A673 (cell line): ENCODE results near the gene USP22. TPM values are rescaled to one million over a fixed set of nuclear protein-coding genes. Genes with fewer than 3 reads are reported as not detected.

Source experiments
- BruUV-seq: library from RNA; stranded (reverse); fragments of 400-500 nt; replicated peaks from 2 replicates; lab custom pipeline; 2021; lab: Mats Ljungman, UMichigan
- CTCF ChIA-PET: fragments of 300-600 bp; sonication (Branson Sonifier 250); formaldehyde crosslinking; loops from one replicate; lab custom pipeline; 2022; ENCODE audit warnings: antibody characterized with exemption; lab: Charles Lee
- POLR2A ChIA-PET: fragments of 300-600 bp; sonication (Branson Sonifier 250); formaldehyde crosslinking; loops from one replicate; lab custom pipeline; 2022; ENCODE audit warnings: antibody characterized with exemption; ENCODE audit not compliant: low non-redundant PET; lab: Charles Lee
- DNase-seq: peaks from one replicate; pipeline ENCODE4 v3.0.0-alpha.2; 2015; ENCODE audit warnings: low spot score
- H3K27ac ChIP-seq: fragments of 200-600 bp; sonication (generic); 2 replicates; pipeline ENCODE4 v1.5.1; 2016; ENCODE audit warnings: mixed run types, low read depth, mild to moderate bottlenecking, mixed read lengths, antibody characterized with exemption, low read length; ENCODE audit not compliant: poor library complexity, severe bottlenecking
- H3K27me3 ChIP-seq: fragments of 200-600 bp; sonication (generic); replicated peaks from 2 replicates; pipeline ENCODE4 v1.6.1; 2017; ENCODE audit warnings: mixed run types, low read depth, mild to moderate bottlenecking, mixed read lengths, antibody characterized with exemption, low read length; ENCODE audit not compliant: insufficient read depth, poor library complexity
- H3K36me3 ChIP-seq: fragments of 200-600 bp; sonication (generic); 2 replicates; pipeline ENCODE4 v1.6.1; 2016; ENCODE audit warnings: mixed run types, mild to moderate bottlenecking, mixed read lengths, antibody characterized with exemption, low read length; ENCODE audit not compliant: insufficient read depth, poor library complexity, severe bottlenecking
- H3K4me1 ChIP-seq: fragments of 200-600 bp; sonication (generic); 2 replicates; pipeline ENCODE4 v1.6.1; 2017; ENCODE audit warnings: mixed run types, mild to moderate bottlenecking, mixed read lengths, antibody characterized with exemption, low read length; ENCODE audit not compliant: insufficient read depth, poor library complexity, severe bottlenecking
- H3K4me3 ChIP-seq: fragments of 200-600 bp; sonication (generic); 2 replicates; pipeline ENCODE4 v1.5.1; 2016; ENCODE audit warnings: low read depth, mixed run types, mild to moderate bottlenecking, mixed read lengths, low read length; ENCODE audit not compliant: poor library complexity, severe bottlenecking
- H3K9me3 ChIP-seq: fragments of 200-600 bp; sonication (generic); 2 replicates; pipeline ENCODE4 v1.6.1; 2016; ENCODE audit warnings: mixed run types, low read depth, mild to moderate bottlenecking, mixed read lengths, antibody characterized with exemption, low read length; ENCODE audit not compliant: poor library complexity, severe bottlenecking
- CTCF ChIP-seq: fragments of 300-800, 200-600 bp; sonication (generic); conservative IDR thresholded peaks from 2 replicates; pipeline ENCODE4 v1.5.1; 2017; ENCODE audit warnings: low read depth, mild to moderate bottlenecking, antibody characterized with exemption, low read length, moderate library complexity, mixed read lengths
- EZH2 ChIP-seq: fragments of 200-600 bp; sonication (generic); IDR thresholded peaks from 2 replicates; pipeline ENCODE4 v1.6.1; 2017; ENCODE audit warnings: borderline replicate concordance, low read depth, mild to moderate bottlenecking, mixed read lengths, antibody characterized with exemption, low read length; ENCODE audit not compliant: poor library complexity, severe bottlenecking
- intact Hi-C: fragments of 100-400 bp; cut with micrococcal nuclease; formaldehyde crosslinking; loops from one replicate; pipeline ENCODE4 v1.10.0; 2022; ENCODE audit not compliant: unreplicated experiment
- total RNA-seq: library from RNA; stranded (reverse); gene quantifications from 2 replicates; pipeline ENCODE4 v1.2.3, GENCODE V29; 2021

The USP22 gene
- total RNA-seq, 1 experiment from 2014 or later = 288 TPM

GRCh38 chr17:20983359-20983637 is 59.5 kb downstream of the USP22 start:
- Histone ChIP-seq H3K27me3 (peaks cover 8% of the 10 kb centered on the region), H3K36me3 (no peaks in the 10 kb centered on the region), H3K27ac (no peak overlapping the region), H3K9me3 (no peaks in the 10 kb centered on the region), H3K4me3 (no peak overlapping the region), H3K4me1 (no peaks in the 10 kb centered on the region)
- CTCF ChIA-PET = no interaction called here
- no TSS peak for BruUV-seq
- intact Hi-C loops = no loop called here
- no peak for DNase-seq
- TF ChIP-seq CTCF (no peak), EZH2 (no peak)
- POLR2A ChIA-PET = no interaction called here

GRCh38 chr17:20982589-20983358 is 60.0 kb downstream of the USP22 start:
- no peak for DNase-seq
- peaks cover 8% of the 10 kb centered on the region for H3K27me3 ChIP-seq
- no peak overlapping the region for H3K4me3 ChIP-seq
- TF ChIP-seq CTCF (no peak), EZH2 (no peak)
- H3K4me1 ChIP-seq = no peaks in the 10 kb centered on the region
- no peaks in the 10 kb centered on the region for H3K9me3 ChIP-seq
- ChIA-PET POLR2A (no interaction called here), CTCF (no interaction called here)
- H3K36me3 ChIP-seq = no peaks in the 10 kb centered on the region
- H3K27ac ChIP-seq = no peak overlapping the region
- intact Hi-C loops = no loop called here
- no TSS peak for BruUV-seq

GRCh38 chr17:20981046-20981920 is 61.5 kb downstream of the USP22 start:
- no peak for DNase-seq
- Histone ChIP-seq H3K9me3 (no peaks in the 10 kb centered on the region), H3K27me3 (peaks cover 8% of the 10 kb centered on the region), H3K27ac (no peak overlapping the region), H3K4me3 (no peak overlapping the region), H3K36me3 (no peaks in the 10 kb centered on the region), H3K4me1 (no peaks in the 10 kb centered on the region)
- intact Hi-C loops = no loop called here
- BruUV-seq = no TSS peak
- TF ChIP-seq EZH2 = no peak
- TF ChIP-seq CTCF = no peak
- ChIA-PET POLR2A (no interaction called here), CTCF (no interaction called here)
